ENCODE measurements around the gene MATR3.

DNA sequence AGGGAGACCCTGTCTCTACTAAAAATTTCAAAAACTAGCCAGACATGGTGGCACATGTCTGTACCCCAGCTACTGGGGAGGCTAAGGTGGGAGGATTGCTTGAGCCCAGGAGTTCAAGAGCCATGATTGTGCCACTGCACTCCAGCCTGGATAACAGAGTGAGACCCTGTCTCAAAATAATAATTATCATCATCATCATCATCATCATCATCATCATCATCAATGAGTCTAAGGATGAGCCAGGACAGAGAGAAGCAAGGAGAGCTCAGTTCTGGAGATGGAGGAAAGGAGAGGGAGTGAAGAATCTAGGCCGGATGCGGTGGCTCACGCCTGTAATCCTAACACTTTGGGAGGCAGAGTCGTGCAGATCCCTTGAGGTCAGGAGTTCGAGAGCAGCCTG, 36.7 kb upstream of the MATR3 start:
- TF ChIP-seq, protein P1, sequence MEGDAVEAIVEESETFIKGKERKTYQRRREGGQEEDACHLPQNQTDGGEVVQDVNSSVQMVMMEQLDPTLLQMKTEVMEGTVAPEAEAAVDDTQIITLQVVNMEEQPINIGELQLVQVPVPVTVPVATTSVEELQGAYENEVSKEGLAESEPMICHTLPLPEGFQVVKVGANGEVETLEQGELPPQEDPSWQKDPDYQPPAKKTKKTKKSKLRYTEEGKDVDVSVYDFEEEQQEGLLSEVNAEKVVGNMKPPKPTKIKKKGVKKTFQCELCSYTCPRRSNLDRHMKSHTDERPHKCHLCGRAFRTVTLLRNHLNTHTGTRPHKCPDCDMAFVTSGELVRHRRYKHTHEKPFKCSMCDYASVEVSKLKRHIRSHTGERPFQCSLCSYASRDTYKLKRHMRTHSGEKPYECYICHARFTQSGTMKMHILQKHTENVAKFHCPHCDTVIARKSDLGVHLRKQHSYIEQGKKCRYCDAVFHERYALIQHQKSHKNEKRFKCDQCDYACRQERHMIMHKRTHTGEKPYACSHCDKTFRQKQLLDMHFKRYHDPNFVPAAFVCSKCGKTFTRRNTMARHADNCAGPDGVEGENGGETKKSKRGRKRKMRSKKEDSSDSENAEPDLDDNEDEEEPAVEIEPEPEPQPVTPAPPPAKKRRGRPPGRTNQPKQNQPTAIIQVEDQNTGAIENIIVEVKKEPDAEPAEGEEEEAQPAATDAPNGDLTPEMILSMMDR (IDR thresholded peaks at IDR 0.05) = no peak
- TF ChIP-seq POLR2A (IDR thresholded peaks at IDR 0.05) = no peak
